ENCODE results near the gene C11orf97.

Gene C11orf97

GRCh38 chr11:94525546-94526324 is 13.5 kb downstream of the C11orf97 start:
- DNase-seq = no peak

- DNase-seq = no peak
Measured at GRCh38 chr11:94526645-94527438, 14.6 kb downstream of the C11orf97 start.

GRCh38 chr11:94528551-94528950 is 16.3 kb downstream of the C11orf97 start:
- no peak for DNase-seq

- no peak for DNase-seq
Measured at GRCh38 chr11:94532211-94532610, 19.9 kb downstream of the C11orf97 start.

GRCh38 chr11:94533206-94533605 is 20.9 kb downstream of the C11orf97 start:
- DNase-seq = no peak

GRCh38 chr11:94533696-94534630 is 21.7 kb downstream of the C11orf97 start:
- no peak for DNase-seq

- DNase-seq = no peak
Measured at GRCh38 chr11:94536386-94536785, 24.1 kb downstream of the C11orf97 start.

- no peak for DNase-seq
Measured at GRCh38 chr11:94537031-94537600, 24.9 kb downstream of the C11orf97 start.

GRCh38 chr11:94539420-94539819 is 27.2 kb downstream of the C11orf97 start:
- no peak for DNase-seq

- DNase-seq = peak; percentile 93
Measured at GRCh38 chr11:94543695-94544645, 31.7 kb downstream of the C11orf97 start, which contains the start of gene FUT4. Gene FUT4, plus strand, starts transcription at chr11:94543921. Its CDS starts 213 bp downstream, at chr11:94544134.

GRCh38 chr11:94544646-94545263 is 32.5 kb downstream of the C11orf97 start:
- no peak for DNase-seq

- no peak for DNase-seq
Measured at GRCh38 chr11:94545264-94546161, 33.3 kb downstream of the C11orf97 start.

GRCh38 chr11:94546162-94546470 is 33.9 kb downstream of the C11orf97 start:
- DNase-seq = no peak

GRCh38 chr11:94546886-94547285 is 34.6 kb downstream of the C11orf97 start:
- no peak for DNase-seq

GRCh38 chr11:94549146-94549545 is 36.9 kb downstream of the C11orf97 start:
- DNase-seq = no peak

- no peak for DNase-seq
Measured at GRCh38 chr11:94550513-94550912, 38.3 kb downstream of the C11orf97 start.

GRCh38 chr11:94553938-94554337 is 41.7 kb downstream of the C11orf97 start:
- no peak for DNase-seq

GRCh38 chr11:94555752-94556329 is 43.6 kb downstream of the C11orf97 start:
- peak; percentile 48 for DNase-seq

GRCh38 chr11:94557421-94557820 is 45.2 kb downstream of the C11orf97 start:
- DNase-seq = no peak

- DNase-seq = no peak
Measured at GRCh38 chr11:94557992-94558391, 45.7 kb downstream of the C11orf97 start.

Measured in NCI-H526 treated with DMSO at 0.1 percent for 48 hours (cell line).